ENCODE measurements around the gene TP63.

The TP63 gene

GRCh38 chr3:189792046-189792929 lies 161.1 kb downstream of the TP63 start:
- H3K79me2 ChIP-seq (ENCODE audit: insufficient read depth, low read length) = no peaks in the 10 kb centered on the region
- no peak for TF ChIP-seq EZH2 (IDR thresholded peaks at IDR 0.05; ENCODE audit: borderline replicate concordance, low read length)
- TF ChIP-seq CTCF (IDR thresholded peaks at IDR 0.05; ENCODE audit: low read length) = no peak
- no peak overlapping the region for H3K4me3 ChIP-seq (ENCODE audit: low read depth, low read length, poor library complexity, severe bottlenecking)
- no peak overlapping the region for H3K4me2 ChIP-seq (ENCODE audit: low read length)
- no peaks in the 10 kb centered on the region for H4K20me1 ChIP-seq (ENCODE audit: insufficient read depth, low read length)
- no peaks in the 10 kb centered on the region for H3K9me2 ChIP-seq (ENCODE audit: low read depth, low read length)
- no peaks in the 10 kb centered on the region for H3K9me3 ChIP-seq (ENCODE audit: low read length)
- H3F3A ChIP-seq (ENCODE audit: insufficient read depth, low read length) = no peaks in the 10 kb centered on the region
- H3K9ac ChIP-seq (ENCODE audit: low read length) = no peak overlapping the region
- H2AFZ ChIP-seq (ENCODE audit: low read length) = no peak overlapping the region
- H3K27me3 ChIP-seq (ENCODE audit: insufficient read depth, low read length) = no peaks in the 10 kb centered on the region
- no peaks in the 10 kb centered on the region for H3K4me1 ChIP-seq (ENCODE audit: insufficient read depth, low read length, severe bottlenecking)
- H3K27ac ChIP-seq (ENCODE audit: low read depth, low read length, poor library complexity, severe bottlenecking) = no peak overlapping the region
- no peaks in the 10 kb centered on the region for H3K36me3 ChIP-seq (ENCODE audit: insufficient read depth, low read length)

- no peak overlapping the region for H3K27ac ChIP-seq (ENCODE audit: low read depth, low read length, poor library complexity, severe bottlenecking)
- no peaks in the 10 kb centered on the region for H3F3A ChIP-seq (ENCODE audit: insufficient read depth, low read length)
- no peak overlapping the region for H2AFZ ChIP-seq (ENCODE audit: low read length)
- no peaks in the 10 kb centered on the region for H3K79me2 ChIP-seq (ENCODE audit: insufficient read depth, low read length)
- H3K4me1 ChIP-seq (ENCODE audit: insufficient read depth, low read length, severe bottlenecking) = peaks cover 8% of the 10 kb centered on the region
- TF ChIP-seq CTCF (IDR thresholded peaks at IDR 0.05; ENCODE audit: low read length) (no peak), EZH2 (IDR thresholded peaks at IDR 0.05; ENCODE audit: borderline replicate concordance, low read length) (no peak)
- H3K27me3 ChIP-seq (ENCODE audit: insufficient read depth, low read length) = no peaks in the 10 kb centered on the region
- H4K20me1 ChIP-seq (ENCODE audit: insufficient read depth, low read length) = no peaks in the 10 kb centered on the region
- no peak overlapping the region for H3K9ac ChIP-seq (ENCODE audit: low read length)
- H3K36me3 ChIP-seq (ENCODE audit: insufficient read depth, low read length) = no peaks in the 10 kb centered on the region
- no peak overlapping the region for H3K4me2 ChIP-seq (ENCODE audit: low read length)
- no peaks in the 10 kb centered on the region for H3K9me2 ChIP-seq (ENCODE audit: low read depth, low read length)
- H3K4me3 ChIP-seq (ENCODE audit: low read depth, low read length, poor library complexity, severe bottlenecking) = no peak overlapping the region
- H3K9me3 ChIP-seq (ENCODE audit: low read length) = no peaks in the 10 kb centered on the region
Observed at GRCh38 chr3:189794518-189794917, 163.3 kb downstream of the TP63 start.

GRCh38 chr3:189797103-189797750 lies 166.0 kb downstream of the TP63 start:
- no peak overlapping the region for H2AFZ ChIP-seq (ENCODE audit: low read length)
- no peaks in the 10 kb centered on the region for H3K9me2 ChIP-seq (ENCODE audit: low read depth, low read length)
- H3K4me2 ChIP-seq (ENCODE audit: low read length) = no peak overlapping the region
- H3K27ac ChIP-seq (ENCODE audit: low read depth, low read length, poor library complexity, severe bottlenecking) = no peak overlapping the region
- H3K36me3 ChIP-seq (ENCODE audit: insufficient read depth, low read length) = no peaks in the 10 kb centered on the region
- no peak for TF ChIP-seq EZH2 (IDR thresholded peaks at IDR 0.05; ENCODE audit: borderline replicate concordance, low read length)
- TF ChIP-seq CTCF (IDR thresholded peaks at IDR 0.05; ENCODE audit: low read length) = no peak
- no peaks in the 10 kb centered on the region for H4K20me1 ChIP-seq (ENCODE audit: insufficient read depth, low read length)
- no peaks in the 10 kb centered on the region for H3K27me3 ChIP-seq (ENCODE audit: insufficient read depth, low read length)
- H3K4me3 ChIP-seq (ENCODE audit: low read depth, low read length, poor library complexity, severe bottlenecking) = no peak overlapping the region
- no peak overlapping the region for H3K9ac ChIP-seq (ENCODE audit: low read length)
- H3K4me1 ChIP-seq (ENCODE audit: insufficient read depth, low read length, severe bottlenecking) = peaks cover 8% of the 10 kb centered on the region
- H3F3A ChIP-seq (ENCODE audit: insufficient read depth, low read length) = no peaks in the 10 kb centered on the region
- H3K79me2 ChIP-seq (ENCODE audit: insufficient read depth, low read length) = no peaks in the 10 kb centered on the region
- no peaks in the 10 kb centered on the region for H3K9me3 ChIP-seq (ENCODE audit: low read length)
